HepG2 (cell line): ENCODE measurements around the gene DPM2. TPM values are rescaled to one million over a fixed set of nuclear protein-coding genes. Genes with fewer than 3 reads are reported as not detected.

ENCODE experiments used
- CEBPG ChIP-seq: IDR thresholded peaks from 2 replicates; pipeline ENCODE4 v1.6.1; 2016
- IKZF5 ChIP-seq: IDR thresholded peaks from 2 replicates; pipeline ENCODE4 v1.6.1; 2018; ENCODE audit warnings: missing genetic modification reagents, mild to moderate bottlenecking, missing compliant biosample characterization
- JUND ChIP-seq: sonication (generic); formaldehyde crosslinking; IDR thresholded peaks from 2 replicates; pipeline ENCODE4 v1.8.0; 2022; ENCODE audit warnings: mild to moderate bottlenecking, missing genetic modification reagents
- MAX ChIP-seq: IDR thresholded peaks from 2 replicates; pipeline ENCODE4 v1.6.1; 2012; ENCODE audit warnings: inconsistent platforms
- PAXIP1 ChIP-seq: sonication (generic); formaldehyde crosslinking; conservative IDR thresholded peaks from 2 replicates; pipeline ENCODE4 v1.4.0; 2020; ENCODE audit warnings: mild to moderate bottlenecking, missing genetic modification reagents, moderate library complexity
- SALL1 ChIP-seq: sonication (generic); formaldehyde crosslinking; IDR thresholded peaks from 2 replicates; pipeline ENCODE4 v1.8.0; 2022; ENCODE audit warnings: mild to moderate bottlenecking, missing genetic modification reagents
- SOX13 ChIP-seq, 3 experiments: fragments of 450-650 bp in 1 of 3; sonication (generic) in 1 of 3; formaldehyde crosslinking in 1 of 3; IDR thresholded peaks in 2 of 3; conservative IDR thresholded peaks in 1 of 3; 2 replicates each; pipeline versions ENCODE4 v1.5.0 to v1.6.1; 2016 to 2020; ENCODE audit warnings: antibody characterized with exemption in 1 of 3, mild to moderate bottlenecking in 1 of 3, missing compliant biosample characterization in 1 of 3, missing genetic modification reagents in 1 of 3, moderate library complexity in 1 of 3
- TFAP4 ChIP-seq: sonication (generic); IDR thresholded peaks from 2 replicates; pipeline ENCODE4 v1.6.1; 2016; ENCODE audit warnings: low read depth, borderline replicate concordance
- ZBTB40 ChIP-seq, 2 experiments: fragments of 450-650 bp in 1 of 2; sonication (generic) in 1 of 2; formaldehyde crosslinking in 1 of 2; IDR thresholded peaks; 2 replicates each; pipeline versions ENCODE4 v1.6.1 to v1.8.0; 2016 to 2022; ENCODE audit warnings: antibody characterized with exemption in 1 of 2, mild to moderate bottlenecking in 1 of 2, missing genetic modification reagents in 1 of 2
- ZNF431 ChIP-seq: sonication (generic); formaldehyde crosslinking; IDR thresholded peaks from 2 replicates; pipeline ENCODE4 v1.9.0; 2022; ENCODE audit warnings: missing genetic modification reagents, low read depth, mild to moderate bottlenecking, borderline replicate concordance
- ZNF564 ChIP-seq: sonication (generic); formaldehyde crosslinking; IDR thresholded peaks from 2 replicates; pipeline ENCODE4 v1.8.1; 2023; ENCODE audit warnings: mild to moderate bottlenecking, missing genetic modification reagents
- ZSCAN25 ChIP-seq: sonication (generic); formaldehyde crosslinking; IDR thresholded peaks from 2 replicates; pipeline ENCODE4 v1.8.0; 2022; ENCODE audit warnings: mild to moderate bottlenecking, missing genetic modification reagents
- polyA plus RNA-seq, 8 experiments: library from polyadenylated mRNA; depleted of rRNA in 3 of 8; stranded (reverse) in 7 of 8; unstranded in 1 of 8; fragments of >200 nt; fragmentation: Illumina TruSeq in 4 of 8; extraction: Trizol in 4 of 8; gene quantifications; 2 replicates each; pipeline versions ENCODE4 v1.2.1 to v1.2.3, GENCODE V29; 2011 to 2016; ENCODE audit warnings: low read depth in 4 of 8, missing spikeins in 1 of 8, mixed read lengths in 1 of 8; ENCODE audit not compliant: insufficient read depth in 1 of 8
- total RNA-seq, 5 experiments: library from RNA; depleted of rRNA; stranded (reverse); fragments of >200 nt; fragmentation: Illumina TruSeq; extraction: Trizol; gene quantifications; 2 replicates each; pipeline ENCODE4 v1.2.3, GENCODE V29; 2016; ENCODE audit warnings: low read depth in 1 of 5

DPM2 gene
- total and polyA plus RNA-seq, 2 of the 13 experiments (the other 11 are each of a cell fraction or from before 2014, with no cell fraction given) = 24.8 to 35.3 TPM

GRCh38 chr9:127898433-127899127, 39.1 kb downstream of the DPM2 start (continued):
- no peak for TF ChIP-seq ZBTB40 (IDR thresholded peaks at IDR 0.05)
- TF ChIP-seq ZBTB40 (CRISPR knock-in tag; IDR thresholded peaks at IDR 0.05) = peak; percentile 36; the same call in 1 of the 2 replicates
- TF ChIP-seq PAXIP1 (CRISPR knock-in tag) = 0 out of 2 replicates have a peak, but pooled peaks have one; percentile 25
- no peak for TF ChIP-seq CEBPG
- TF ChIP-seq IKZF5 (CRISPR knock-in tag) = no peak
- TF ChIP-seq TFAP4 = peak; percentile 68
- TF ChIP-seq SOX13 (IDR thresholded peaks at IDR 0.05) = no peak
- TF ChIP-seq SOX13 (CRISPR knock-in tag; conservative IDR thresholded peaks at IDR 0.05 in 1 of 2, IDR thresholded peaks at IDR 0.05 in 1 of 2) = 0 out of 4 replicates have a peak, but pooled peaks of 1 of the 2 experiments have one; percentile 5
- TF ChIP-seq ZNF431 = peak; percentile 54; the same call in 1 of the 2 replicates
- TF ChIP-seq ZNF564 (CRISPR knock-in tag) = 0 out of 2 replicates have a peak, but pooled peaks have one; percentile 64
- no peak for TF ChIP-seq JUND (CRISPR knock-in tag)
- TF ChIP-seq ZSCAN25 = no peak
- TF ChIP-seq SALL1 (CRISPR knock-in tag) = peak; percentile 46
- peak; percentile 63 for TF ChIP-seq MAX
